IPS-20b (cell line): ENCODE results near the gene SSTR5.

Experiments used
- H3K27ac ChIP-seq: one replicate; pipeline ENCODE4 v1.5.1; 2013; ENCODE audit warnings: low read length
- H3K27me3 ChIP-seq: 2 replicates; pipeline ENCODE4 v1.6.1; 2013; ENCODE audit warnings: mild to moderate bottlenecking, low read length, inconsistent platforms; ENCODE audit not compliant: insufficient read depth
- H3K36me3 ChIP-seq: 2 replicates; pipeline ENCODE4 v1.6.1; 2013; ENCODE audit warnings: low read depth, mild to moderate bottlenecking, inconsistent platforms, low read length, moderate library complexity; ENCODE audit not compliant: insufficient read depth
- H3K4me1 ChIP-seq: 2 replicates; pipeline ENCODE4 v1.6.1; 2013; ENCODE audit warnings: mild to moderate bottlenecking, control low read depth, inconsistent platforms, low read length, moderate library complexity; ENCODE audit not compliant: insufficient read depth
- H3K4me3 ChIP-seq: 2 replicates; pipeline ENCODE4 v1.5.1; 2013; ENCODE audit warnings: mild to moderate bottlenecking, low read length, inconsistent platforms
- H3K9ac ChIP-seq: 2 replicates; pipeline ENCODE4 v1.6.1; 2013; ENCODE audit warnings: low read depth, mild to moderate bottlenecking, inconsistent platforms, low read length, moderate library complexity
- H3K9me3 ChIP-seq: 2 replicates; pipeline ENCODE4 v1.6.1; 2013; ENCODE audit warnings: mild to moderate bottlenecking, low read depth, low read length, inconsistent platforms; ENCODE audit not compliant: insufficient read depth

The SSTR5 gene

GRCh38 chr16:1127101-1127500, 54.6 kb downstream of the SSTR5 start:
- H3K4me1 ChIP-seq = no peaks in the 10 kb centered on the region
- H3K9ac ChIP-seq = no peak overlapping the region
- no peaks in the 10 kb centered on the region for H3K9me3 ChIP-seq
- H3K4me3 ChIP-seq = no peak overlapping the region
- H3K27me3 ChIP-seq = no peaks in the 10 kb centered on the region
- no peaks in the 10 kb centered on the region for H3K36me3 ChIP-seq
- H3K27ac ChIP-seq = no peak overlapping the region

- H3K27me3 ChIP-seq = no peaks in the 10 kb centered on the region
- H3K4me1 ChIP-seq = no peaks in the 10 kb centered on the region
- H3K9ac ChIP-seq = no peak overlapping the region
- H3K4me3 ChIP-seq = no peak overlapping the region
- H3K27ac ChIP-seq = no peak overlapping the region
- no peaks in the 10 kb centered on the region for H3K9me3 ChIP-seq
- H3K36me3 ChIP-seq = no peaks in the 10 kb centered on the region
Measured at GRCh38 chr16:1127971-1128715, 55.6 kb downstream of the SSTR5 start.

- no peak overlapping the region for H3K27ac ChIP-seq
- H3K4me1 ChIP-seq = no peaks in the 10 kb centered on the region
- H3K9me3 ChIP-seq = no peaks in the 10 kb centered on the region
- no peaks in the 10 kb centered on the region for H3K36me3 ChIP-seq
- H3K4me3 ChIP-seq = no peak overlapping the region
- H3K27me3 ChIP-seq = no peaks in the 10 kb centered on the region
- no peak overlapping the region for H3K9ac ChIP-seq
Measured at GRCh38 chr16:1129106-1129960, 56.8 kb downstream of the SSTR5 start.

- no peaks in the 10 kb centered on the region for H3K27me3 ChIP-seq
- no peaks in the 10 kb centered on the region for H3K36me3 ChIP-seq
- H3K4me1 ChIP-seq = no peaks in the 10 kb centered on the region
- no peak overlapping the region for H3K9ac ChIP-seq
- H3K27ac ChIP-seq = no peak overlapping the region
- no peaks in the 10 kb centered on the region for H3K9me3 ChIP-seq
- no peak overlapping the region for H3K4me3 ChIP-seq
Measured at GRCh38 chr16:1130382-1130781, 57.8 kb downstream of the SSTR5 start.
